ENCODE measurements around the gene CORIN. TPM values are rescaled to one million over a fixed set of nuclear protein-coding genes. Genes with fewer than 3 reads are reported as not detected.

The CORIN gene
- total RNA-seq (0.24 TPM), polyA plus RNA-seq (0.78 TPM)
- long read RNA-seq, donor 1: 0 reads
- long read RNA-seq, donor 2: 0 reads
- long read RNA-seq, donor 3: 0 reads
- long read RNA-seq, donor 4: 0 reads
- long read RNA-seq, donor 5: 0 reads
- long read RNA-seq, donor 6: 0 reads
- long read RNA-seq, donor 7: 0 reads
- long read RNA-seq, donor 8: 0 reads
- long read RNA-seq, donor 9: 0 reads
- long read RNA-seq, donor 10: 0 reads

GRCh38 chr4:47837908-47838294 lies at the start of gene CORIN:
Gene CORIN (minus strand): TSS chr4:47838067. CDS start chr4:47837949, 118 bp downstream.
- 11% methylated on average over 16 of the region's 16 CpGs for WGBS
- H3K9me3 ChIP-seq (ENCODE audit: control insufficient read depth in 2 of 2, insufficient read depth in 1 of 2, low read length in 1 of 2): no peaks in the 10 kb centered on the region
- peaks cover 0 to 24% of the 10 kb centered on the region in 2 donors for H3K4me1 ChIP-seq (ENCODE audit: control insufficient read depth in 2 of 2, insufficient read depth in 2 of 2, low read length in 2 of 2)
- peak in 2 of 9 donors; percentile 8 to 33 for DNase-seq (ENCODE audit: low read depth in 6 of 9, low spot score in 9 of 9)
- peaks cover 0 to 31% of the 10 kb centered on the region in 2 donors for H3K27me3 ChIP-seq (ENCODE audit: control insufficient read depth in 2 of 2, insufficient read depth in 1 of 2, low read length in 1 of 2)
- peak within 1 kb of the TSS; percentile 56 to 58 for H3K4me3 ChIP-seq (ENCODE audit: low read length in 2 of 2)
- H3K27ac ChIP-seq (ENCODE audit: low read depth in 1 of 2, low read length in 1 of 2): no peak within 1 kb of the TSS
- H3K36me3 ChIP-seq (ENCODE audit: control insufficient read depth in 2 of 2, insufficient read depth in 2 of 2, low read length in 1 of 2): no peaks in the 10 kb centered on the region

GRCh38 chr4:47882228-47882627 lies 44.4 kb upstream of the CORIN start:
- DNase-seq (ENCODE audit: low read depth in 6 of 9, low spot score in 9 of 9): no peak
- H3K4me3 ChIP-seq (ENCODE audit: low read length in 2 of 2): no peak overlapping the region
- WGBS: over 99% methylated on average over 3 of the region's 3 CpGs
- H3K36me3 ChIP-seq (ENCODE audit: control insufficient read depth in 2 of 2, insufficient read depth in 2 of 2, low read length in 1 of 2): peaks cover 7 to 24% of the 10 kb centered on the region in 2 donors
- no peak overlapping the region for H3K27ac ChIP-seq (ENCODE audit: low read depth in 1 of 2, low read length in 1 of 2)
- H3K4me1 ChIP-seq (ENCODE audit: control insufficient read depth in 2 of 2, insufficient read depth in 2 of 2, low read length in 2 of 2): no peaks in the 10 kb centered on the region
- H3K9me3 ChIP-seq (ENCODE audit: control insufficient read depth in 2 of 2, insufficient read depth in 1 of 2, low read length in 1 of 2): no peaks in the 10 kb centered on the region
- no peaks in the 10 kb centered on the region for H3K27me3 ChIP-seq (ENCODE audit: control insufficient read depth in 2 of 2, insufficient read depth in 1 of 2, low read length in 1 of 2)

- DNase-seq (ENCODE audit: low read depth in 6 of 9, low spot score in 9 of 9): no peak
- no peaks in the 10 kb centered on the region for H3K27me3 ChIP-seq (ENCODE audit: control insufficient read depth in 2 of 2, insufficient read depth in 1 of 2, low read length in 1 of 2)
- H3K4me3 ChIP-seq (ENCODE audit: low read length in 2 of 2): no peak overlapping the region
- peaks cover 8 to 28% of the 10 kb centered on the region in 2 donors for H3K36me3 ChIP-seq (ENCODE audit: control insufficient read depth in 2 of 2, insufficient read depth in 2 of 2, low read length in 1 of 2)
- no peaks in the 10 kb centered on the region for H3K4me1 ChIP-seq (ENCODE audit: control insufficient read depth in 2 of 2, insufficient read depth in 2 of 2, low read length in 2 of 2)
- no peak overlapping the region for H3K27ac ChIP-seq (ENCODE audit: low read depth in 1 of 2, low read length in 1 of 2)
- H3K9me3 ChIP-seq (ENCODE audit: control insufficient read depth in 2 of 2, insufficient read depth in 1 of 2, low read length in 1 of 2): no peaks in the 10 kb centered on the region
Measured at GRCh38 chr4:47879458-47879857, 41.6 kb upstream of the CORIN start.

GRCh38 chr4:47876784-47877546 lies 39.1 kb upstream of the CORIN start:
- H3K36me3 ChIP-seq (ENCODE audit: control insufficient read depth in 2 of 2, insufficient read depth in 2 of 2, low read length in 1 of 2): peaks cover 7 to 26% of the 10 kb centered on the region in 2 donors
- H3K27ac ChIP-seq (ENCODE audit: low read depth in 1 of 2, low read length in 1 of 2): no peak overlapping the region
- no peaks in the 10 kb centered on the region for H3K4me1 ChIP-seq (ENCODE audit: control insufficient read depth in 2 of 2, insufficient read depth in 2 of 2, low read length in 2 of 2)
- no peaks in the 10 kb centered on the region for H3K27me3 ChIP-seq (ENCODE audit: control insufficient read depth in 2 of 2, insufficient read depth in 1 of 2, low read length in 1 of 2)
- no peak overlapping the region for H3K4me3 ChIP-seq (ENCODE audit: low read length in 2 of 2)
- H3K9me3 ChIP-seq (ENCODE audit: control insufficient read depth in 2 of 2, insufficient read depth in 1 of 2, low read length in 1 of 2): no peaks in the 10 kb centered on the region
- DNase-seq (ENCODE audit: low read depth in 6 of 9, low spot score in 9 of 9): no peak
- WGBS: 94% methylated on average over 3 of the region's 3 CpGs

GRCh38 chr4:47876310-47876709 lies 38.4 kb upstream of the CORIN start:
- H3K4me1 ChIP-seq (ENCODE audit: control insufficient read depth in 2 of 2, insufficient read depth in 2 of 2, low read length in 2 of 2): no peaks in the 10 kb centered on the region
- H3K9me3 ChIP-seq (ENCODE audit: control insufficient read depth in 2 of 2, insufficient read depth in 1 of 2, low read length in 1 of 2): no peaks in the 10 kb centered on the region
- peaks cover 7 to 26% of the 10 kb centered on the region in 2 donors for H3K36me3 ChIP-seq (ENCODE audit: control insufficient read depth in 2 of 2, insufficient read depth in 2 of 2, low read length in 1 of 2)
- no peak overlapping the region for H3K27ac ChIP-seq (ENCODE audit: low read depth in 1 of 2, low read length in 1 of 2)
- H3K27me3 ChIP-seq (ENCODE audit: control insufficient read depth in 2 of 2, insufficient read depth in 1 of 2, low read length in 1 of 2): no peaks in the 10 kb centered on the region
- no peak for DNase-seq (ENCODE audit: low read depth in 6 of 9, low spot score in 9 of 9)
- no peak overlapping the region for H3K4me3 ChIP-seq (ENCODE audit: low read length in 2 of 2)

- H3K27ac ChIP-seq (ENCODE audit: low read depth in 1 of 2, low read length in 1 of 2): no peak overlapping the region
- H3K9me3 ChIP-seq (ENCODE audit: control insufficient read depth in 2 of 2, insufficient read depth in 1 of 2, low read length in 1 of 2): no peaks in the 10 kb centered on the region
- no peak overlapping the region for H3K4me3 ChIP-seq (ENCODE audit: low read length in 2 of 2)
- peaks cover 7 to 28% of the 10 kb centered on the region in 2 donors for H3K36me3 ChIP-seq (ENCODE audit: control insufficient read depth in 2 of 2, insufficient read depth in 2 of 2, low read length in 1 of 2)
- 89% methylated on average over 3 of the region's 3 CpGs for WGBS
- DNase-seq (ENCODE audit: low read depth in 6 of 9, low spot score in 9 of 9): no peak
- H3K4me1 ChIP-seq (ENCODE audit: control insufficient read depth in 2 of 2, insufficient read depth in 2 of 2, low read length in 2 of 2): no peaks in the 10 kb centered on the region
- no peaks in the 10 kb centered on the region for H3K27me3 ChIP-seq (ENCODE audit: control insufficient read depth in 2 of 2, insufficient read depth in 1 of 2, low read length in 1 of 2)
Measured at GRCh38 chr4:47873877-47874541, 36.1 kb upstream of the CORIN start.

GRCh38 chr4:47863486-47863885 lies 25.6 kb upstream of the CORIN start:
- no peak for DNase-seq (ENCODE audit: low read depth in 6 of 9, low spot score in 9 of 9)
- Histone ChIP-seq H3K9me3 (ENCODE audit: control insufficient read depth in 2 of 2, insufficient read depth in 1 of 2, low read length in 1 of 2) (no peaks in the 10 kb centered on the region), H3K36me3 (ENCODE audit: control insufficient read depth in 2 of 2, insufficient read depth in 2 of 2, low read length in 1 of 2) (peaks cover 0 to 3% of the 10 kb centered on the region in 2 donors), H3K4me3 (ENCODE audit: low read length in 2 of 2) (no peak overlapping the region), H3K27me3 (ENCODE audit: control insufficient read depth in 2 of 2, insufficient read depth in 1 of 2, low read length in 1 of 2) (no peaks in the 10 kb centered on the region), H3K4me1 (ENCODE audit: control insufficient read depth in 2 of 2, insufficient read depth in 2 of 2, low read length in 2 of 2) (no peaks in the 10 kb centered on the region), H3K27ac (ENCODE audit: low read depth in 1 of 2, low read length in 1 of 2) (no peak overlapping the region)
- WGBS: 84% methylated on average over 4 of the region's 4 CpGs

- no peak for DNase-seq (ENCODE audit: low read depth in 6 of 9, low spot score in 9 of 9)
- over 99% methylated on average over 3 of the region's 3 CpGs for WGBS
- H3K4me3 ChIP-seq (ENCODE audit: low read length in 2 of 2): no peak overlapping the region
- no peaks in the 10 kb centered on the region for H3K9me3 ChIP-seq (ENCODE audit: control insufficient read depth in 2 of 2, insufficient read depth in 1 of 2, low read length in 1 of 2)
- H3K4me1 ChIP-seq (ENCODE audit: control insufficient read depth in 2 of 2, insufficient read depth in 2 of 2, low read length in 2 of 2): no peaks in the 10 kb centered on the region
- H3K27ac ChIP-seq (ENCODE audit: low read depth in 1 of 2, low read length in 1 of 2): no peak overlapping the region
- H3K27me3 ChIP-seq (ENCODE audit: control insufficient read depth in 2 of 2, insufficient read depth in 1 of 2, low read length in 1 of 2): no peaks in the 10 kb centered on the region
- peaks cover 0 to 3% of the 10 kb centered on the region in 2 donors for H3K36me3 ChIP-seq (ENCODE audit: control insufficient read depth in 2 of 2, insufficient read depth in 2 of 2, low read length in 1 of 2)
Measured at GRCh38 chr4:47862297-47862696, 24.4 kb upstream of the CORIN start.

GRCh38 chr4:47860305-47860704 lies 22.4 kb upstream of the CORIN start:
- Histone ChIP-seq H3K9me3 (ENCODE audit: control insufficient read depth in 2 of 2, insufficient read depth in 1 of 2, low read length in 1 of 2) (no peaks in the 10 kb centered on the region), H3K27ac (ENCODE audit: low read depth in 1 of 2, low read length in 1 of 2) (no peak overlapping the region), H3K27me3 (ENCODE audit: control insufficient read depth in 2 of 2, insufficient read depth in 1 of 2, low read length in 1 of 2) (no peaks in the 10 kb centered on the region), H3K36me3 (ENCODE audit: control insufficient read depth in 2 of 2, insufficient read depth in 2 of 2, low read length in 1 of 2) (no peaks in the 10 kb centered on the region), H3K4me3 (ENCODE audit: low read length in 2 of 2) (no peak overlapping the region), H3K4me1 (ENCODE audit: control insufficient read depth in 2 of 2, insufficient read depth in 2 of 2, low read length in 2 of 2) (no peaks in the 10 kb centered on the region)
- 99% methylated on average over 1 of the region's 1 CpG for WGBS
- DNase-seq (ENCODE audit: low read depth in 6 of 9, low spot score in 9 of 9): no peak

All from thymus (tissue), 14 donors.